D721Med (cell line): ENCODE results near the gene MYO9A.
"Not testable (repeated sequence)": the region's sequence is repeated elsewhere in the genome, so short reads cannot be mapped to it uniquely, and the experiment has no call there.

Experiments
- DNase-seq: peaks from one replicate; pipeline ENCODE4 v3.0.0; 2011; ENCODE audit warnings: low spot score; ENCODE audit not compliant: insufficient read length
- FAIRE-seq: peaks from 2 replicates; lab custom pipeline; 2011; peaks lifted over from hg19 to GRCh38; lab: Jason Lieb, UNC
- TF ChIP-seq, protein P1 (sequence below): IDR thresholded peaks from 2 replicates; pipeline ENCODE4 v1.5.1; 2012; ENCODE audit warnings: mild to moderate bottlenecking, control low read depth; ENCODE audit not compliant: insufficient read depth; ENCODE audit errors: missing control alignments

MYO9A gene

DNA sequence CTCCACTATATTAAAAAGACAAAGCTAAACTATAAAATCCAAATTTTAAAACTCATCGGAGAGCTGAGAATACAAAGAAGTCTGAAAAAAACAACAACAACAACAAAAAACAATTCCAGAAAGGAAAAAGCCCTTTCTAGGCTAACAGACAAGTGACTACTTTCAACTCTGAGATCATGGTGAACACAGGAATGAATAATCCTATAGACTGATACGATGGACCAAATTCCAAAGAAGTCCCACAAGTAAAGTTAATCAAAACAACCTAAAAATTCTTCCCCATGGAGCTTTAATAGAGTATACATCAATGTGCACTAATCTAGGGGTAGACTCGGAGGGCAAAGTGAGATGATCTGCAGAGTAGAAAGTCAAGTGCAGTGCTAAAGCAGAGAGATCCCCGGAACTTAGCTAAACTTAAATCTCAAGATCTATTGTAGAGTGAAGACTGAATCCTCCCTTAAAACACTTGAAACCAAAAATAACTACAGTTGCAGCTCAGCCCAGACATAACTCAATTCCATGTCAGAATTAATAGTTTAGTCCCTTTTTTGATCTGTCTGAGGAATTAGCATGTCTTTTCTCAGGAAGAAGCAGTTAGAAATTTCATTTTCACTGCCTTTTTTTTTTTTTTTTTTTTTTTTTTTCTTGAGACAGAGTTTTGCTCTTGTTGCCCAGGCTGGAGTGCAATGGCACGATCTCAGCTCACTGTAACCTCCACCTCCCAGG is 43.5 kb downstream of the MYO9A start:
- TF ChIP-seq, protein P1, sequence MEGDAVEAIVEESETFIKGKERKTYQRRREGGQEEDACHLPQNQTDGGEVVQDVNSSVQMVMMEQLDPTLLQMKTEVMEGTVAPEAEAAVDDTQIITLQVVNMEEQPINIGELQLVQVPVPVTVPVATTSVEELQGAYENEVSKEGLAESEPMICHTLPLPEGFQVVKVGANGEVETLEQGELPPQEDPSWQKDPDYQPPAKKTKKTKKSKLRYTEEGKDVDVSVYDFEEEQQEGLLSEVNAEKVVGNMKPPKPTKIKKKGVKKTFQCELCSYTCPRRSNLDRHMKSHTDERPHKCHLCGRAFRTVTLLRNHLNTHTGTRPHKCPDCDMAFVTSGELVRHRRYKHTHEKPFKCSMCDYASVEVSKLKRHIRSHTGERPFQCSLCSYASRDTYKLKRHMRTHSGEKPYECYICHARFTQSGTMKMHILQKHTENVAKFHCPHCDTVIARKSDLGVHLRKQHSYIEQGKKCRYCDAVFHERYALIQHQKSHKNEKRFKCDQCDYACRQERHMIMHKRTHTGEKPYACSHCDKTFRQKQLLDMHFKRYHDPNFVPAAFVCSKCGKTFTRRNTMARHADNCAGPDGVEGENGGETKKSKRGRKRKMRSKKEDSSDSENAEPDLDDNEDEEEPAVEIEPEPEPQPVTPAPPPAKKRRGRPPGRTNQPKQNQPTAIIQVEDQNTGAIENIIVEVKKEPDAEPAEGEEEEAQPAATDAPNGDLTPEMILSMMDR = no peak
- FAIRE-seq (no peak), DNase-seq (no peak)

DNA sequence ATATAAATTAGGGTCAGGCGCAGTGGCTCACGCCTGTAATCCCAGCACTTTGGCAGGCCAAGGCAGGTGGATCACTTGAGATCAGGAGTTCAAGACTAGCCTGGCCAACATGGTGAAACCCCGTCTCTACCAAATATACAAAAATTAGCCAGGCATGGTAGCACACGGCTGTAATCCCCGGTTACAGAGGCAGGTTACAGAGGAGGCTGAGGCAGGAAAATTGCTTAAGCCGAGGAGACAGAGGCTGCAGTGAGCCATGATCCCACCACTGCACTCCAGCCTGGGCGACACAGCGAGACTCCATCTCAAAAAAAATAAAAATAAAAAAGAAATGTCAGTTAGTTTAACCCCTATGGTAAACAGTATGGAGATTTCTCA is 46.5 kb downstream of the MYO9A start:
- DNase-seq, FAIRE-seq: not testable (repeated sequence)

DNA sequence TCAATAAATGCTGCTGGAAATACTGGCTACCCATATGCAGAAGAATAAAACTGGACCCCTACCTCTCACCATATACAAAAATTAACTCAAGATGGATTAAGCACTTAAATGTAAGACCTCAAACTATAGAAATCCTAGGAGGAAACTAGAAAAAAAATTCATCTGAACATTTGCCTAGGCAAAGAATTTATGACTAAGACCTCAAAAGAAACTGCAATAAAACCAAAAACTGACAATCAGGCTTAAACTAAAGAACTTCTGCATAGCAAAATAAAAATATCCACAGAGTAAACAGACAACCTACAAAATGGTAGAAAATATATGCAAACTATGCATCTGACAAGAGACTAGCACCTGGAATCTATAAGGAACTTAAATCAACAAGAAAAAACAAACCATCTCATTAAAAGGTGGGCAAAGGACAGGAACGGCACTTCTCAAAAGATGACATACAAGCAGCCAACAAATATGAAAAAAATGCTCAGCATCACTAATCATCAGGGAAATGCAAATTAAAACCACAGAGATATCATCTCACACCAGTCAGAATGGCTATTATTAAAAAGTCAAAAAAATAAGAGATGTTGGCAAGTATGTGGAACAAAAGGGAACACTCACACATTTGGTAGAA is 47.0 kb downstream of the MYO9A start:
- FAIRE-seq (no peak), DNase-seq (no peak)
- TF ChIP-seq, protein P1 = no peak

DNA sequence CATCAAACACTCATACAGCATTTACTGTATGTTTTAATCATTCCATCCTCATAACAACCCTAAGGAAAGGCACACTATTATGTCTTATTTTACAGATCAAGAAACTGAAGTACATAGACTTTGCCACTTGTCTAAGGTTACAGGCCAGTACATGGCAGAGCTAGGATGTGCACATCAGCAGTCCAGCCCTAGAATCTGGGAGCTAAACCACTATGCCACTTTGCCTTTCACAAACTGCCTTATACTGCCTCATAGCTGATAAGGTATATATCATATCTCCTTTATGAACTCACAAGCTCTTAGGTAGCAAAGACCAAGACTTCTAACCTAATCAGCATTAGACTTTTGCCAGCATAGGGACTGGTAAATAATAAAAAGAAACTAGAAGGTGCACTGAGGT is 49.1 kb downstream of the MYO9A start:
- FAIRE-seq = no peak
- TF ChIP-seq, protein P1 = no peak

DNA sequence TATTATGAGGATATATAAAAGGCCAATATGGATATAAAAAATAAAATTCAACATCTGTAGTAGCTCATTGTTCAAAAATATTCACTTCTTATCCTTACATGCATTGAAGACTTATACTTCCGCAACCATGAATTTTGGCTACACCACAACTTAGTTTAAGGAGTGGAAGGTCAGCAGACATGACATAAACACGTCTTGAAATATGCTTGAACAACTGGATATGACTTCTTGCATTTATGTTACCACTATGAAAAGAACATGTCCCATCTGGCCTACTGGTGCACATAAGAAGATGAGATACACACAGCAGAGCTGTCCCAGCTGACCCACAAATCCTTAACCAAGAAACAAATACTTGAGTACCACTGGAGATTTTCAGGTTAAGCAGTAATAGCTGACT is 52.1 kb downstream of the MYO9A start:
- FAIRE-seq (no peak), DNase-seq (no peak)
- TF ChIP-seq, protein P1 = no peak

More for the DNA sequence above, 49.1 kb downstream of the MYO9A start:
- no peak for DNase-seq

DNA sequence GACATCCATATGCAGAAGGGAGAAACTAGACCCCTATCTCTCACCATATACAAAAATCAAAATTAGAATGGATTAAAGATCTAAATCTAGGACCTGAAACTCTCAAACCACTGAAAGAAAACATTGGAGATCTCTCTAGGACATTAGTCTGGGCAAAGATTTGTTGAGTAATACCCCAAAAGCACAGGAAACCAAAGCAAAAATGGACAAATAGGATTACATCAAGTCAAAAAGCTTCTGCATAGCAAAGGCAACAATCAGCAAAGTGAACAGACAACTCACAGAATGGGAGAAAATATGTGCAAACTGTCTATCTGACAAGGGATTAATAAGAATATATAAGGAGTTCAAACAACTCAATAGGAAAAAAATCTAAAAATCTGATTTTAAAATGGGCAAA is 54.8 kb downstream of the MYO9A start:
- DNase-seq (no peak), FAIRE-seq (no peak)
- TF ChIP-seq, protein P1 = no peak

DNA sequence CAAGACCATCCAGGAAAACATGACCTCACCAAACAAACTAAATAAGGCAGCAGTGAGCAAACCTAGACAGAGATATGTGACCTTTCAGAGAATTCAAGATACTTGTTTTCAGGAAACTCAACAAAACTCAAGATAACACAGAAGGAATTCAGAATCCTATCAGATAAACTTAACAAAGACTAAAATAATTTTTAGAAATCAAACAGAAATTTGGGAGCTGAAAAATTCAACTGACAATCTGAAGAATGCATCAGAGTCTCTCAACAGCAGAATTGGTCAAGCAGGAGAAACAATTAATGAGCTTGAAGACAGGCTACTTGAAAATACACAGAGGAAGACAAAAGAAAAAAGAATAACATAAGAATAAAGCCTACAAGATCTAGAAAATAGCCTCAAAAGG is 55.6 kb downstream of the MYO9A start:
- DNase-seq (no peak), FAIRE-seq (no peak)
- TF ChIP-seq, protein P1 = no peak
